GM18507 (cell line): Measurements from ENCODE around the gene NHERF1.

Experiments
- DNase-seq: peaks from one replicate; pipeline ENCODE4 v3.0.0; 2011; ENCODE audit warnings: low read depth; ENCODE audit not compliant: insufficient read length; ENCODE audit errors: extremely low spot score
- FAIRE-seq: peaks from 2 replicates; lab custom pipeline; 2011; peaks lifted over from hg19 to GRCh38; lab: Jason Lieb, UNC

The NHERF1 gene

GRCh38 chr17:74761931-74762330 is 13.5 kb downstream of the NHERF1 start:
- DNase-seq, result no peak
- FAIRE-seq, result no peak

- DNase-seq, result no peak
- FAIRE-seq, result no peak
Observed at GRCh38 chr17:74763565-74764387, 15.3 kb downstream of the NHERF1 start.

GRCh38 chr17:74764751-74765286 is 16.4 kb downstream of the NHERF1 start:
- DNase-seq (no peak), FAIRE-seq (no peak)

GRCh38 chr17:74766413-74766812 is 18.0 kb downstream of the NHERF1 start:
- DNase-seq (no peak), FAIRE-seq (no peak)

GRCh38 chr17:74767111-74767516 is 18.7 kb downstream of the NHERF1 start:
- no peak for DNase-seq

GRCh38 chr17:74768069-74768762 is 19.8 kb downstream of the NHERF1 start:
- DNase-seq, result no peak
- FAIRE-seq, result no peak

More at GRCh38 chr17:74767111-74767516, 18.7 kb downstream of the NHERF1 start:
- FAIRE-seq, result no peak

GRCh38 chr17:74768763-74769114 is 20.3 kb downstream of the NHERF1 start:
- DNase-seq, result no peak
- no peak for FAIRE-seq

- no peak for FAIRE-seq
Observed at GRCh38 chr17:74769266-74769855, 20.9 kb downstream of the NHERF1 start.

GRCh38 chr17:74769856-74770497 is 21.5 kb downstream of the NHERF1 start:
- FAIRE-seq (no peak), DNase-seq (no peak)

More at GRCh38 chr17:74769266-74769855, 20.9 kb downstream of the NHERF1 start:
- no peak for DNase-seq

GRCh38 chr17:74770498-74771318 is 22.3 kb downstream of the NHERF1 start:
- peak; percentile 70 for FAIRE-seq
- no peak for DNase-seq

GRCh38 chr17:74771319-74771914 is 23.0 kb downstream of the NHERF1 start:
- no peak for FAIRE-seq
- DNase-seq, result no peak

GRCh38 chr17:74772053-74772452 is 23.6 kb downstream of the NHERF1 start:
- no peak for DNase-seq
- no peak for FAIRE-seq

GRCh38 chr17:74773414-74773813 is 25.0 kb downstream of the NHERF1 start:
- DNase-seq, result no peak
- no peak for FAIRE-seq

GRCh38 chr17:74773871-74774286 is 25.5 kb downstream of the NHERF1 start:
- no peak for FAIRE-seq
- DNase-seq, result no peak

GRCh38 chr17:74775409-74776043 is 27.1 kb downstream of the NHERF1 start:
- DNase-seq (no peak), FAIRE-seq (no peak)

GRCh38 chr17:74776044-74776962 is 27.9 kb downstream of the NHERF1 start, which contains the start of gene NAT9:
NAT9 (minus strand) TSS chr17:74776345; CDS start chr17:74775698, 647 bp downstream.
- FAIRE-seq (peak; percentile 92), DNase-seq (peak; percentile 99)

- DNase-seq (no peak), FAIRE-seq (no peak)
Observed at GRCh38 chr17:74776990-74777389, 28.6 kb downstream of the NHERF1 start.
